ENCODE data around the gene KRT81.

- TF ChIP-seq POLR2A (IDR thresholded peaks at IDR 0.05), result no peak
- TF ChIP-seq CTCF (IDR thresholded peaks at IDR 0.05), result no peak
Measured at GRCh38 chr12:52260361-52261207, 30.8 kb downstream of the KRT81 start.

Data from gastroesophageal sphincter (tissue), 3 donors.